Tibial artery (tissue), 4 donors: ENCODE results near the gene MEST.
"Not testable (repeated sequence)": the region's sequence is repeated elsewhere in the genome, so short reads cannot be mapped to it uniquely, and the experiment has no call there.

Source experiments
- DNase-seq, 2 donors: peaks; one replicate each; pipeline ENCODE4 v3.0.0-alpha.2; 2019
- H3K27ac ChIP-seq, 2 donors: fragments of 200-600 bp; sonication (generic) in 1 of 2; 1 replicate in 1 of 2; 2 replicates in 1 of 2; pipeline ENCODE4 v1.5.1; 2018 to 2019; ENCODE audit warnings: mild to moderate bottlenecking in 1 of 2
- H3K27me3 ChIP-seq, 2 donors: fragments of 200-600 bp; sonication (generic) in 1 of 2; one replicate each; pipeline versions ENCODE4 v1.5.1 to v1.6.0; 2016 to 2019
- H3K36me3 ChIP-seq, 3 donors: fragments of 200-600 bp; sonication (generic) in 2 of 3; one replicate each; pipeline ENCODE4 v1.5.1; 2016 to 2019; ENCODE audit warnings: mild to moderate bottlenecking in 2 of 3
- H3K4me1 ChIP-seq, 4 donors: fragments of 200-600 bp; sonication (generic) in 2 of 4; 1 replicate in 3 of 4; 2 replicates in 1 of 4; pipeline ENCODE4 v1.5.1; 2016 to 2019
- H3K4me3 ChIP-seq, 2 donors: fragments of 200-600 bp; sonication (generic) in 1 of 2; 1 replicate in 1 of 2; 2 replicates in 1 of 2; pipeline ENCODE4 v1.5.1; 2018 to 2019; ENCODE audit warnings: mild to moderate bottlenecking in 2 of 2
- H3K9me3 ChIP-seq, 3 donors: fragments of 200-600 bp; sonication (generic) in 1 of 3; one replicate each; pipeline ENCODE4 v1.5.1; 2016 to 2019
- CTCF ChIP-seq, 2 experiments: fragments of 200-600 bp in 1 of 2; fragments of 450-650 bp in 1 of 2; IDR thresholded peaks; one replicate each; pipeline ENCODE4 v1.5.1; 2017 to 2019; ENCODE audit warnings: antibody characterized with exemption in 2 of 2, mild to moderate bottlenecking in 1 of 2, moderate library complexity in 1 of 2
- intact Hi-C: fragments of 100-400 bp; cut with DNase I; formaldehyde crosslinking; loops from one replicate; pipeline ENCODE4 v1.15.0; 2023; ENCODE audit warnings: low total_unique reads

MEST gene

DNA sequence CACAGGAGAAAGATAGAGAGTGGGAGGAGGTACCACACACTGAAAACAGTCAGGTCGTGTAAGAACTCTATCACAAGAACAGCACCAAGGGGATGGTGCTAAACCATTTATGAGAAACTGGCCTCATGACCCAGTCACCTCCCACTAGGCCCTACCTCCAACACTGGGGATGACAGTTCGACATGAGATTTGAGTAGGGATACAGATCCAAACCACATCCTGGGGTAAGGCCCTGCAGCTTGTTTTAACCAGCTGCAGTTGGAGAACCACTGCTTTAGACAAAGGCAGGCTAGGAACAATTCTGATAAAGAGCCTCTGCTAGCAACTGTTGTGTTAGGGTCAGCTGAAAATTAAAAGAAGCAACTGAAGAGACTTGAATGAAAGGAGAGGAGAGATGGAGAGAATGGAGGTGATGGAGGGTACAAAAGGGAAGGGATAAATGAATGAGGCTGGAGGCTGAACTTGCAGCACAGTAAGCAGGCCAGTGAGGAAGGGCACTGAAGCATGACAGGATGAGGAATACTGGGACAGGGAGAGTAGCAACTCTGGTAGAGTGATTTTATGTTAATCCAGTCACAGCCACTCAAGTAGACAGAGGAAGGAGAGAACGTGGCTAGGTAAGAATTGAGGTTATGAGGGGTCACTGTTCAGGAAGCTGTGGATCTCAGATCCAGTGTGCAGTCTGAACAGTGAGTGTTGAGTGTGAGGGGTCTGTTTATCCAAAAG lies 23.6 kb downstream of the MEST start:
- intact Hi-C loops = no loop called here
- H3K36me3 ChIP-seq = peaks cover 0 to 13% (median 10%) of the 10 kb centered on the region in 3 donors
- H3K27ac ChIP-seq = no peak overlapping the region
- H3K27me3 ChIP-seq = no peaks in the 10 kb centered on the region
- DNase-seq = no peak
- TF ChIP-seq CTCF (IDR thresholded peaks at IDR 0.05) = no peak
- no peaks in the 10 kb centered on the region for H3K4me1 ChIP-seq
- no peaks in the 10 kb centered on the region for H3K9me3 ChIP-seq
- no peak overlapping the region for H3K4me3 ChIP-seq

DNA sequence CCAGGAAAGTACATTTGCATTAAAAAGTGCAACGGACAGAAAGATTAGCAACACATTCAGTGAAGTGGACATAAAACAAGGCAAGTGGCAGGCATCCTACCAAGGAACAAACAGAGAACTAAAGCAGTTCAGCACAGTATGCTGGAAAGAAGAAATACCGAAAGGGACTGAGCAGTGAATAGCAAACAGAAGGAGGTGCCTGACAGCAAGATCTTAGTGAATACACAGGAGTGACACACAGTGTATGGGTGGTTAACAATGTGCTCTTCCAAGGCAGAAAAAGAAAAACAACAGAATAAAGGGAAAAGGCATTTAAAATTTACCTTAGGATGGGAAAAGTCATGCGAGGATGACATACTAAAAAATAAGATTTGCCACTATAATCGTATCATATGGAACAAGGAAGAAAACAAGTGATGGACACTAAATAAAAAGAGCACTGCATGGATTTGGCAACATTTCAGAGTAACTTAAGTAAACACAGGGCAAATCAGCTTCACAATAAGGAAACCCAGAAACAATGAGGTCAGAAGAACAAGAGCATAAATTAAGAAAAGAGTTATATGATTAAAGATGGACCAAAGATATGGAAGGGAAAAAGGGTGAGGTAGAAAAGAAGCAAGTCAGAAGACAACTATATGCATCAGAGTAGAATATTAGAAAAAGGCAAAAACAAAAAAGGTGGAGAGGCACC lies 29.5 kb downstream of the MEST start:
- Histone ChIP-seq H3K4me1 (no peaks in the 10 kb centered on the region), H3K27me3 (no peaks in the 10 kb centered on the region), H3K27ac (no peak overlapping the region), H3K4me3 (no peak overlapping the region), H3K36me3 (peaks cover 0 to 22% (median 7%) of the 10 kb centered on the region in 3 donors), H3K9me3 (no peaks in the 10 kb centered on the region)
- TF ChIP-seq CTCF (IDR thresholded peaks at IDR 0.05) = no peak
- intact Hi-C loops = no loop called here
- no peak for DNase-seq

DNA sequence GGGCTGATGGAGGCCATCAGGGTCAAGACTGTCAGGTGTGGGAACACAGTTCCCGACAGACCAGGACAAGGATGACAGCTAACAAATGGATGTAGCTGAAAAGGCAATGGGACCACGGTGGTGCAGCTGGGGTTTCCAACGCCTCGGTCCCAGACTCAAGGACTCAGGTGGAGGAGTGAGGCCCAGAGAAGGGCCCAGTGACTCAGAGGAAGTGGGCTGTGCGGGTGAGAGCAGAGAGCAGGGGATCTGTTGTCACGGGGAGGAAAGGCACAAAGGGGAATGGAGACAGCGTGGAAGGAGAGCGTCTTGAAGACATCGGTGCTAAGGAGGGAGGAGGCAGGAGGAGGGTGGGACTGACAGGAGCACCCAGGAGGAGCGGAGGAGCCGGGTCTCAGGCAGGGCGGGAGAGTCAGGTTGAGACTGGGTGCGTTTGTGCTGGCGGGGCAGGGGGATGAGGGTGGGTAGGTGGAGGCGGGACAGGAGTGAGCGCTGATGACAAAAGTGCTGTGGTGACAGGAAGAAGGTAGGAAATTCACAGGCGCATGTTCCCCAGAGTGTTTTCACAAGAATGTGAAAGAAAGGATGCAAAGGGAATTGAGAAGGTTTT lies 31.7 kb downstream of the MEST start:
- H3K4me1 ChIP-seq, DNase-seq, H3K27me3 ChIP-seq, H3K27ac ChIP-seq, H3K9me3 ChIP-seq, H3K4me3 ChIP-seq, intact Hi-C loops: not testable (repeated sequence)
- H3K36me3 ChIP-seq = peaks cover 0 to 27% (median 3%) of the 10 kb centered on the region in 3 donors

GRCh38 chr7:130524628-130525027 lies 32.7 kb downstream of the MEST start:
- no peak overlapping the region for H3K27ac ChIP-seq
- H3K4me1 ChIP-seq = no peaks in the 10 kb centered on the region
- intact Hi-C loops = no loop called here
- H3K27me3 ChIP-seq = no peaks in the 10 kb centered on the region
- TF ChIP-seq CTCF (IDR thresholded peaks at IDR 0.05) = no peak
- no peak overlapping the region for H3K4me3 ChIP-seq
- no peak for DNase-seq
- H3K36me3 ChIP-seq = peaks cover 0 to 36% (median 3%) of the 10 kb centered on the region in 3 donors
- no peaks in the 10 kb centered on the region for H3K9me3 ChIP-seq

- H3K4me3 ChIP-seq, intact Hi-C loops: not testable (repeated sequence)
Observed at GRCh38 chr7:130527752-130528355, 36.0 kb downstream of the MEST start.

GRCh38 chr7:130529417-130529816 lies 37.5 kb downstream of the MEST start:
- H3K9me3 ChIP-seq = no peaks in the 10 kb centered on the region
- intact Hi-C loops = no loop called here
- no peak overlapping the region for H3K4me3 ChIP-seq
- peaks cover 0 to 60% (median 11%) of the 10 kb centered on the region in 3 donors for H3K36me3 ChIP-seq
- H3K27ac ChIP-seq = no peak overlapping the region
- H3K4me1 ChIP-seq = no peaks in the 10 kb centered on the region
- TF ChIP-seq CTCF (IDR thresholded peaks at IDR 0.05) = no peak
- DNase-seq = no peak
- no peaks in the 10 kb centered on the region for H3K27me3 ChIP-seq

More at GRCh38 chr7:130527752-130528355, 36.0 kb downstream of the MEST start:
- not testable (repeated sequence) for H3K27me3 ChIP-seq, H3K9me3 ChIP-seq, H3K27ac ChIP-seq, H3K4me1 ChIP-seq, DNase-seq
- peaks cover 0 to 63% (median 10%) of the 10 kb centered on the region in 3 donors for H3K36me3 ChIP-seq

GRCh38 chr7:130537894-130538293 lies 46.0 kb downstream of the MEST start:
- H3K4me3 ChIP-seq, DNase-seq, H3K27me3 ChIP-seq, intact Hi-C loops, H3K4me1 ChIP-seq, H3K9me3 ChIP-seq, H3K27ac ChIP-seq: not testable (repeated sequence)
- H3K36me3 ChIP-seq = peaks cover 0 to 44% (median 0%) of the 10 kb centered on the region in 3 donors

DNA sequence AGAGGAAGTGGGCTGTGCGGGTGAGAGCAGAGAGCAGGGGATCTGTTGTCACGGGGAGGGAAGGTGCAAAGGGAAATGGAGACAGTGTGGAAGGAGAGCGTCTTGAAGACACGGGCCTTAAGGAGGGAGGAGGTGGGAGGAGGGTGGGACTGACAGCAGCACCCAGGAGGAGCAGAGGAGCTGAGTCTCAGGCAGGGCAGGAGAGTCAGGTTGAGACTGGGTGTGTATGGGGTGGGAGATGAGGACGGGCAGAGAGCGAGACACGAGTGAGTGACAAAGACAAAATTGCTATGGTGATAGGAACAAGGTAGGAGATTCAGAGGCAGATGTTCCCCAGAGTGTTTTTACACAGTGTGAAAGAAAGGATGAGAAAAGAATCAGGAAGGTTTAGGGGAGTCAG lies 49.4 kb downstream of the MEST start:
- H3K9me3 ChIP-seq, intact Hi-C loops, H3K27me3 ChIP-seq, H3K4me3 ChIP-seq, H3K4me1 ChIP-seq, H3K27ac ChIP-seq, DNase-seq: not testable (repeated sequence)
- peaks cover 0 to 31% (median 6%) of the 10 kb centered on the region in 3 donors for H3K36me3 ChIP-seq

DNA sequence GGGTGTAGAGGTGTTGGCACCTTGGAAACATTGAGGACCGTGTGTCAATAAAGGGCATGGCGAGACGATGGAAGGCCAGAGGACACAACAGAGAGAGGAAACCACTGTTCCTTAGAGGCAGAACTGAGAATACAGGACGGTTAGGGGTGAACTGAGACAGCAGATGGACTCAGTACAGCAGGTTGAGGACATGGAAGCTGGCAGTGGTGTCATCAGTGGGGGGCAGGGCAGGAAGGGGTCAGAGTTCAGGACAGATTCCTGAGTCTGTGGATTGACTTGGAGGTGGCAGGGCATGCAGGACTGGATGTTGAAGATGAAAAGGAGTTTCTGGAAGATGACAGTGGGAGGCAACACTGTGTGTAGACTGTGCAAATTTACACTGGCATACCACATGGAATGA lies 50.4 kb downstream of the MEST start:
- H3K27ac ChIP-seq, H3K4me1 ChIP-seq, H3K4me3 ChIP-seq, H3K9me3 ChIP-seq, H3K27me3 ChIP-seq, intact Hi-C loops, DNase-seq: not testable (repeated sequence)
- peaks cover 0 to 31% (median 6%) of the 10 kb centered on the region in 3 donors for H3K36me3 ChIP-seq
